GM19395 (cell line): Measurements from ENCODE around the gene PDE4D.

Source experiments
- ATAC-seq: cut with Tn5 transposase; IDR thresholded peaks from one replicate; pipeline ENCODE4 v1.9.1; 2021; ENCODE audit warnings: mild to moderate bottlenecking, moderate library complexity; ENCODE audit not compliant: unreplicated experiment

PDE4D gene

DNA sequence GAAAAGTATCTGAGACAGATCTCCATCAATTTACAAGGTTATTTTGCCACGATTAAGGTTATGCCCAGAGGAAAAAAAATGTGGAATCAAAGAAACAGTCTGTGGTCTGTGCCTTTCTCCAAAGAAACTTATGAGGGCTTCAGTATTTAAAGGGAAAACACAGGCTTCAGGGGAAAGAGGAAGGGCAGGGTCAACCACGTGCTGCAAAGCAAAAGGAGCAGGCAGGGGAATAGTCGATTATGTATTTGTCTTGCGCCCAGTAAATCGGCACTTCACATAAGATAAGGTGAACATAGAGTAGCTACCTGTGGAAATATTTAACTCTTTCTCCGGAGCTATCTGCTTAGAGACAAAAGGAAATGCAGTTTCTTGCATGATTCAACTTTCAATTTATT, 967.0 kb downstream of the PDE4D start:
- no peak for ATAC-seq

DNA sequence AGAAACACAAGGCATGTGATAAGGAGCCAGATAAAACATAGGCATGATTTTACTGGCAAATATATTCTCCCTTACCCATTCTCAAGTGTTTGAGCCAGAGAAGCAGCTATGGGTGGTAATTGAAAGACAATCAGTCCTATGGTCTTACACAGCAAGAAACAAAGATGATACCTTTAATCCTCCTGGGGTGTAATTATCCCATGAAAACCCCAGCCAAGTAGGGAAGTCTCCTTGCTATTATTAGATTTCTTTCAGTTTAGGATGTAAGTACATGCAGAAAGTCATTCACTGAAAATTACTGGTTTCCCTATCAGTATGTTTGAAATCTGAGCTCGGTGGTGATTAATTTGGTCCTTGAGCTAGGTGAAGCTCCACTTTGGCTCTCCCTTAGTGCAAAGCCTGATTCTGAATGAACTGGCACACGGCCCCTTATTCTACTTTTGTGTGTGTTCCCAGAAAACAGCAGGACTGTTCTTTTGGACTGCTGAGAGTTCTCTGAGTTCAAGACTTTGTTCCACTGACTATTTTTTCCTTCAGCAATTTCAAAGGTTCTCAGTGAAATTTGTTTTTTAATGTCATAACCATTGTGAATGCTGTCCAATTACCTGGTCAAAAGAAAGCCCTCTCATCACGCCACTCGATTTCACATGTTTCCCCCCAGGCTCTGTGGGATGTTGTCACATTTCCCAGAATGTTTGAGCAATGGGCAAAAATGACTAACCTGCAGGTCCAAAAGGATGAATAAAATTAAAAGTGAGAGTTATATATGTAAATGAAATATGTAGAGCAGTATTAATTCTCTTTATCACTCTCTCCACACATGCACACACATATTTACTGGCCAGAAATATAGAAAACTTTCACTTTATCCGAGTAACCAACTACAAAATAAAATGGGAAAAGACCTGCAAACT, 967.6 kb downstream of the PDE4D start:
- no peak for ATAC-seq

DNA sequence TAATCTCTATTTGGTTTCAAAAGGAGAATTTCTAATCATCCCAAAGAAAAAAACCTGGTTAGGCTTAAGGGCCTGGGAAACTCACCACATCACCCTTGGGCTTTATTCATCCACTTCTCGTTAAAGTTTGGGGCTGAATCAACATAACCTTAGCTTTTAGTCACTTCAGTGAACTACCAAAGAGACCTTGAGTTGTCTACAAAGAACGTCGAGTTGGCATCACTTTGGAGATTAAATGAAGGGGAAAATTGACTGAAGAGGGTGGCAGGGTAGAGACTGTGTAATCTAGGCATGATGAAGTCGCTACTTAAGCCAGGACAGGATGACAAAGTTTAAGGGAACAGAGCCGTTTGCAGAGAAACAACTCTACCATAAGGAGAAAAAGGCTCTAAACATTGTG, 969.2 kb downstream of the PDE4D start:
- ATAC-seq: no peak

DNA sequence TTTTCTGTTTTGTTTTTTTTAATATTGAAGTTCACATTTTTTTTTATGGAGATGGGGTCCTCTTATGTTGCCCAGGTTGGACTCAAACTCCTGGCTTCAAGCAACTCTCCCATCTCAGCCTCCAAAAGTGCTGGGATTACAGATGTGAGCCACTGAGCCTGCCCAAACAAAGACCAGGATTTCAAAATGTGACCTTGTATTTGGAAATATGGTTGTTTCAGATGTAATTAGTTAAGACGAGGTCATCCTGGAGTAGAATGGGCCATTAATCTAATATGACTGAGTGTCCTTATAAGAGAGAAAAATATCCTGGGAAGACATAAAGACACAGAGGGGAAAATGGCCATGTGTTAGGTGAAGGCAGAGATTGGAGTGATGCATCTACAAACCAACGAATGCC, 970.2 kb downstream of the PDE4D start:
- ATAC-seq: no peak

DNA sequence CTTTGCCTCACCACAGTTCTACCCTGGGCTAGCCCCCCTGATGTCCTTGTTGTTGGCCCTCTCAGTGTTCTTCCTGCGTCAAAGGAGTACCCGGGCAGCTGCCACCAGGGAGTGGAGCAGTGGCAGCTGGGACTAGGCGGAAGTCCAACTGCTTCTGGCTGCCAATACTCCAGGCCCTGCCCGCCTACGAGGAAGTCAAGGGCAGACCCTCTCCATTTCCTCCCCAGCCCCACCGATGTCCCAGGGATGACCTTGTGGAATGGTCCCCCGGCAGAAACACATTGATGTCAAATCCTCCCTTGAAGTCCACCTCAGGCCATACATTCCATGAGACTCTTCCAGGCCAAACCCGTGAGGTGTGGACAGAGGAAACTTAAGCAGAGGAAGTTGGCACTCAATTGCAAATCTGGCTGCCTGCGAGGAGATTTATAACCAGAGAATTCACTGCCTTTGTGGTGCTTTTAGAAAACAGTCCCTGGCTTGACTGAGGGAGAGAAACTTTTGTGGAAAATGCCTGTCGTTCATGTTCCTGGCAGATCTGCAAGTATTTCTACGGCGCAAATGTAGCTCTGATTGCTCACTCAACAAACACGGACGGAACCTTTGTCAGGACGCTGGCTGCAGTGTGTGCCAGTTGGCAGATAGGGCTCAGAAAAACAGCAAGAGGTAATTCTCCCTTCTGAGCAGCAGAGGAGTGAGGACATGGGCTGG, 970.9 kb downstream of the PDE4D start:
- ATAC-seq: no peak

DNA sequence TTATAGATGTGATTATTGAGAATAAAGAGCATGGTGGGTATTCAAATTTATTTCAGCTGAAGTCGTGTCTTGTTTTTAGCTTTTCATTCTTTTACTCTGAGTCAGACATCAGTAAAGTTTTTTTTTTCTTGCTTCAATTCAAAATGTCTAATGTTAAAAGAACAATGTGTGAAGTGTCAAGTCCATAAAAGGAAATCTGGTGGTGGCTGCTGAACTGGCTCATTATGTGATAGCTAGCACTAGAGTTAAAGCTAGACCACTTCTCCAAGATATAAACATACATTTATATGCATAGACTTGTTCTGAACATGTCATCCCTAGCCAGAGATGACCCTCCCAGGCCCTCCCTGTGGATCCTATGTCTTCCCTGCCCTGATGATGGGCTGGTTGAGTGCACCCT, 972.4 kb downstream of the PDE4D start:
- no peak for ATAC-seq

DNA sequence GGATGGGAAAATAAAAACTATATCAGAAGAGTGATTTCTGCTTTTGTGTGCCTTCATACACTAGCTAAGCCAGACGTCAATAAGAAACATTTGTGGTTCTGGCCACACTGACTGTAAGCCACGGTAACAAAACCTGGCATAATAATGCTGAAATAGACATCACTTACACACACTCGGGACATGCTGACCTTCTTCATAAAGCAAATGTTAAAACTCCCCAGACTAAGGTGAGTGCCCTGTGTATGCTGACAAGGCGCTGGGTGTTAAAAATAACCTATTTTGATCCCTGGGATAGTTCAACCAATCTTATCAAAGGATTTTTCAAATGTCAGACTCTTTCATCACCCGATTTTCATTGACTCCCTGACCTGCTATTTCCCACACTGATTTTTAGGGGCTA, 973.7 kb downstream of the PDE4D start:
- ATAC-seq: no peak
